Activated CD4-positive, alpha-beta T cell treated with anti-CD3 and anti-CD28 coated beads, Interleukin-2, amount 50 U/mL, for 16 hours (primary cell): Measurements from ENCODE around the gene RPIA.
A peak's percentile ranks its signal among the peaks of the same experiment; 100 is the strongest.
"Not testable (repeated sequence)": the region's sequence is repeated elsewhere in the genome, so short reads cannot be mapped to it uniquely, and the experiment has no call there.

Experiments used
- DNase-seq: peaks from one replicate; pipeline ENCODE4 v3.0.0-alpha.2; 2020

RPIA gene

GRCh38 chr2:88691339-88692183 is at the start of gene RPIA:
Gene RPIA, plus strand, starts transcription at chr2:88691673. Its CDS starts 26 bp downstream, at chr2:88691699.
- DNase-seq = peak; percentile 100

GRCh38 chr2:88642278-88642677 is 49.2 kb upstream of the RPIA start:
- DNase-seq = no peak

- DNase-seq = not testable (repeated sequence)
Measured at GRCh38 chr2:88645291-88645882, 46.1 kb upstream of the RPIA start.

GRCh38 chr2:88651646-88652045 is 39.8 kb upstream of the RPIA start:
- DNase-seq = no peak

GRCh38 chr2:88654714-88655113 is 36.8 kb upstream of the RPIA start:
- no peak for DNase-seq

- no peak for DNase-seq
Measured at GRCh38 chr2:88656690-88657089, 34.8 kb upstream of the RPIA start.

- DNase-seq = no peak
Measured at GRCh38 chr2:88657131-88657530, 34.3 kb upstream of the RPIA start.

GRCh38 chr2:88658326-88658725 is 33.1 kb upstream of the RPIA start:
- no peak for DNase-seq

- DNase-seq = no peak
Measured at GRCh38 chr2:88658881-88659537, 32.5 kb upstream of the RPIA start.

GRCh38 chr2:88659538-88659915 is 31.9 kb upstream of the RPIA start:
- DNase-seq = no peak

GRCh38 chr2:88660622-88661021 is 30.9 kb upstream of the RPIA start:
- DNase-seq = no peak

GRCh38 chr2:88666576-88666975 is 24.9 kb upstream of the RPIA start:
- no peak for DNase-seq

- no peak for DNase-seq
Measured at GRCh38 chr2:88667219-88667618, 24.3 kb upstream of the RPIA start.

- no peak for DNase-seq
Measured at GRCh38 chr2:88668862-88669261, 22.6 kb upstream of the RPIA start.

GRCh38 chr2:88669482-88670214 is 21.8 kb upstream of the RPIA start:
- DNase-seq = peak; percentile 49

- peak; percentile 56 for DNase-seq
Measured at GRCh38 chr2:88671786-88672427, 19.6 kb upstream of the RPIA start.

- DNase-seq = no peak
Measured at GRCh38 chr2:88673363-88673762, 18.1 kb upstream of the RPIA start.

GRCh38 chr2:88680266-88680902 is 11.1 kb upstream of the RPIA start:
- no peak for DNase-seq

GRCh38 chr2:88680916-88681315 is 10.6 kb upstream of the RPIA start:
- DNase-seq = no peak

- DNase-seq = no peak
Measured at GRCh38 chr2:88683160-88684021, 8.1 kb upstream of the RPIA start.

- no peak for DNase-seq
Measured at GRCh38 chr2:88684519-88684918, 7.0 kb upstream of the RPIA start.
